ENCODE measurements around the gene CEP89. TPM values are rescaled to one million over a fixed set of nuclear protein-coding genes. Genes with fewer than 3 reads are reported as not detected.
"Not testable (repeated sequence)": the region's sequence is repeated elsewhere in the genome, so short reads cannot be mapped to it uniquely, and the experiment has no call there.

Gene CEP89
- total and polyA plus RNA-seq, 7 donors: 7.0 to 27.1 (median 10.0) TPM

DNA sequence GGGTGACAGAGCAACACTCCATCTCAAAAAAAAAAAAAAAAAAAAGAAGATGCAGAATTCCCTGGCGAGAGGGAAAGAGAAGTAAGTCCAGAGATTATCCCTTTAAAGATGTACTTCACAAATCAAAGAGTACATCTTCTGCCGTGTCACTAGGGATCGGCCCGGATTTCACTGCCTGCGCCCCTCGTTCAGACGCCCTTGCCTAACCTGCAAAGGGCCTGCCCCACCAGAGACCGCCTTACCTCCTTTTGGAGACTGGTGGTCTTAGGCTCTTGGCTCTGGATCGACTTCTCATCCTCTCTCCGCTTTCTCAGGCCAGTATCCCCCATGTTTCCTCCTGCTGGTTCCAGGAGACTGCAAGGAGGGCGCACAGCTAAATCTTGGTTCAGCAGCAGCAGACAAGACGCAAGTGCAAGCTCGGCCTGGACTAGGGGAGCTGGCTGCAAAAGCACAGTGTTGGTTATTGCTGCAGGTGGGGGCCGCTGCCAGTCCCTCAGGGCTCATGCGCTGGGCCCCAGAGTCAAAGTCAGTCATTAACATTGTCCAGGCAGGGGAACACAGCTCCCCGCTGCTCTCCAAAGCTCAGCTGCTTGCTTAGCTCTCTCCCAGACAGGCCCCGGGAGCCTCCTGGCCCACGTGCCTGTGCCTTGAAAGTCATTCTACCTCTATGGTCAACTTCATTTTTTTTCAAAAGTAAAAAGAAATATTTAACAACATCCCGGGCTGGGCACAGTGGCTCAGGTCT, 103.4 kb downstream of the CEP89 start:
- H3K27me3 ChIP-seq (ENCODE audit: insufficient read depth in 3 of 3, low read length in 2 of 3): no peaks in the 10 kb centered on the region
- no peaks in the 10 kb centered on the region for H3K36me3 ChIP-seq (ENCODE audit: insufficient read depth in 1 of 2, low read depth in 1 of 2)
- no peak overlapping the region for H3K4me3 ChIP-seq
- ATAC-seq (no peak), DNase-seq (peak in 1 of 2 donors; percentile 16)
- TF ChIP-seq, protein P1, sequence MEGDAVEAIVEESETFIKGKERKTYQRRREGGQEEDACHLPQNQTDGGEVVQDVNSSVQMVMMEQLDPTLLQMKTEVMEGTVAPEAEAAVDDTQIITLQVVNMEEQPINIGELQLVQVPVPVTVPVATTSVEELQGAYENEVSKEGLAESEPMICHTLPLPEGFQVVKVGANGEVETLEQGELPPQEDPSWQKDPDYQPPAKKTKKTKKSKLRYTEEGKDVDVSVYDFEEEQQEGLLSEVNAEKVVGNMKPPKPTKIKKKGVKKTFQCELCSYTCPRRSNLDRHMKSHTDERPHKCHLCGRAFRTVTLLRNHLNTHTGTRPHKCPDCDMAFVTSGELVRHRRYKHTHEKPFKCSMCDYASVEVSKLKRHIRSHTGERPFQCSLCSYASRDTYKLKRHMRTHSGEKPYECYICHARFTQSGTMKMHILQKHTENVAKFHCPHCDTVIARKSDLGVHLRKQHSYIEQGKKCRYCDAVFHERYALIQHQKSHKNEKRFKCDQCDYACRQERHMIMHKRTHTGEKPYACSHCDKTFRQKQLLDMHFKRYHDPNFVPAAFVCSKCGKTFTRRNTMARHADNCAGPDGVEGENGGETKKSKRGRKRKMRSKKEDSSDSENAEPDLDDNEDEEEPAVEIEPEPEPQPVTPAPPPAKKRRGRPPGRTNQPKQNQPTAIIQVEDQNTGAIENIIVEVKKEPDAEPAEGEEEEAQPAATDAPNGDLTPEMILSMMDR (IDR thresholded peaks at IDR 0.05): no peak
- intact Hi-C loops (cut with DNase I): no loop called here
- H3K27ac ChIP-seq: no peak overlapping the region
- H3K4me1 ChIP-seq: no peaks in the 10 kb centered on the region
- no peaks in the 10 kb centered on the region for H3K9me3 ChIP-seq
- WGBS, 3 donors: 85 to 89% (median 86%) methylated on average over 19 of the region's 19 CpGs

DNA sequence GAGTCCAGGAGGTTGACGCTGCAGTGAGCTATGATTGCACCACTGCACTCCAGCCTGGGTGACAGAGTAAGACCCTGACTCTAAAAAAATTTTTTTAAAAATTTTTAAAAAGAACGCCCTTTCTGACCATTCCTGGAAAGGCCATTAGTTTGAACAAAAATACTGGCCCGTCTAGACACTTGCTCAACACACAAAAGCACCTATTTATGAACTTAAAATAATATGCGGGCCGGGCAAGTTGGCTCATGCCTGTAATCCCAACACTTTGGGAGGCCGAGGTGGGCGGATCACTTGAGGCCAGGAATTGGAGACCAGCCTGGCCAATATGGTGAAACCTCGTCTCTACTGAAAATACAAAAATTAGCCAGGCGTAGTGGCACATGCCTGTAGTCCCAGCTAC, 104.3 kb downstream of the CEP89 start:
- H3K9me3 ChIP-seq; DNase-seq; ATAC-seq; H3K27me3 ChIP-seq (ENCODE audit: insufficient read depth in 3 of 3, low read length in 2 of 3); H3K27ac ChIP-seq; H3K36me3 ChIP-seq (ENCODE audit: insufficient read depth in 1 of 2, low read depth in 1 of 2); H3K4me1 ChIP-seq; H3K4me3 ChIP-seq; intact Hi-C loops (cut with DNase I): not testable (repeated sequence)
- 92 to 94% (median 94%) methylated on average over 9 of the region's 9 CpGs for WGBS, 3 donors

DNA sequence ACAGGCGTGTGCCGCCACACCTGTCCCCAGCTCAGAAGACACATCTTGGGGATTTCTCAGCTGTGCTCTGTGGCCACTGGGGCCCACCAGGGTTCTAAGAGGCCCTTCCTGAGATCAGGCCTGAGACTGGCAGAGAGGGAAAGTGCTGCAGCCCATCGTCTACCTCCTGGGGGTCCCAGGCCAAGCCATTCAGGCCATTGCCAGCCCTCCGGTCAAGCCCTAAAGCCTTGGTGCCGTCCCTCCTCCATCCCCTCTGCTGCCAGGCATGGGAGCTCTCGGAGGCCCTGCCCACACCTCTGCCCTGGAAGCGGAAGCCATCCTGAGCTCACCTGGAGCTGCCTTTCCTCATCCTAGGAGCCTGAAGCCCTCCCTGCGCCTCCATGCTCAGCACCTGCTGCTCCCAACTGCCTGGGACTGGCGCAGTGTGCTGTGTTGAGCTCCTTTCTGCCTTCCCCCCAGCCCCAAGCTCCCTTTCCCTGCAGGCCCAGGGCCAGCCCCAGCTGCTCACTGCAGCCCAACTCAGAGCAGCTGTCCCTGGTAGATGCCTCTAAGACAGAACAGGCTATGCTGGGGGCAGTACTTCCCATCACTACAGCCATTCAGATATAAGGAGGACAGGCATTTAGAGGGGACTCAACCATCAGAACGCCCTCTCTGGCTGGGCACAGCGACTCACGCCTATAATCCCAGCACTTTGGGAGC, 105.0 kb downstream of the CEP89 start:
- no peak overlapping the region for H3K27ac ChIP-seq
- TF ChIP-seq, protein P1 (IDR thresholded peaks at IDR 0.05): no peak
- H3K27me3 ChIP-seq (ENCODE audit: insufficient read depth in 3 of 3, low read length in 2 of 3): no peaks in the 10 kb centered on the region
- H3K4me1 ChIP-seq: no peaks in the 10 kb centered on the region
- H3K9me3 ChIP-seq: no peaks in the 10 kb centered on the region
- DNase-seq (peak in 1 of 2 donors; percentile 28), ATAC-seq (no peak)
- 60 to 78% (median 62%) methylated on average over 11 to 12 of the region's 12 CpGs for WGBS, 3 donors
- H3K4me3 ChIP-seq: no peak overlapping the region
- no peaks in the 10 kb centered on the region for H3K36me3 ChIP-seq (ENCODE audit: insufficient read depth in 1 of 2, low read depth in 1 of 2)
- intact Hi-C loops (cut with DNase I): no loop called here

DNA sequence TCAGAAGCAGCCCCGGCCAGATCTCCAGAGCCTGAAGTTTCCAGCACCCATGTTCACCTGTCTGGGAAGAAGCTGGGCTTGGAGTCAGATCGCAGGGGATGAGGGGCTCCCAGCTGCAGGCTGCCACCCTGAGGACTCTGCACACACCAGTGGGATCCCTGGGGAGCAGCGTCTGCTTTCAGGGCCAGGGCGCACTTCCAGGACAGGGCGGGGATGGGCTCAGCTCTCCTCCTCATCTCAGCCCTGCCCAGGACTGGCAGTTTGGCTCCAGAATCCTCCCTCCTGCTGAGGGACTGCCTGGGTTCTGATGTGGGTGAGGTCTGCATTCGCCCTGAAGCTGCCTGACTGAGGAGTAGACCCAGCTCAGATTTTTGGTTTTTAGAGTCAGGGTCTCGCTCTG, 105.7 kb downstream of the CEP89 start:
- ATAC-seq (no peak), DNase-seq (no peak)
- no peaks in the 10 kb centered on the region for H3K4me1 ChIP-seq
- no peaks in the 10 kb centered on the region for H3K36me3 ChIP-seq (ENCODE audit: insufficient read depth in 1 of 2, low read depth in 1 of 2)
- TF ChIP-seq, protein P1 (IDR thresholded peaks at IDR 0.05): no peak
- 66 to 72% (median 71%) methylated on average over 6 to 7 of the region's 7 CpGs for WGBS, 3 donors
- H3K27ac ChIP-seq: no peak overlapping the region
- intact Hi-C loops (cut with DNase I): no loop called here
- H3K9me3 ChIP-seq: no peaks in the 10 kb centered on the region
- H3K4me3 ChIP-seq: no peak overlapping the region
- H3K27me3 ChIP-seq (ENCODE audit: insufficient read depth in 3 of 3, low read length in 2 of 3): no peaks in the 10 kb centered on the region

DNA sequence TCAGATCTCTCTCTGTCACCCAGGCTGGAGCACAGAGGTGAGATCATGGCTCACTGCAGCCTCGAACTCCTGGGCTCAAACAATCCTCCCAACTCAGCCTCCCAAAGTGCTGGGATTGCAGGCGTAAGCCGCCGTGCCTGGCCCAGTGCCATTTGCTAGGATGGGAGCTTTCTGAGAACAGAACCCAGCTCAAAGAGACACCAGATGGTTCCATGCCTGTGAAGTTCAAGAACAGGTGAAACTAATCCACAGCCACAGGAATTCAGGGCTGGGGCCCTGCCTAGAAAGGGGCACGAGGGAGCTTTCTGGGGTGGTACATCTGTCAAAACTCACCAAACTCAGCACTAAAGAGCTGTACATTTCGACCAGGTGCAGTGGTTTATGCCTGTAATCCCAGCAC, 106.4 kb downstream of the CEP89 start:
- no peaks in the 10 kb centered on the region for H3K36me3 ChIP-seq (ENCODE audit: insufficient read depth in 1 of 2, low read depth in 1 of 2)
- TF ChIP-seq, protein P1 (IDR thresholded peaks at IDR 0.05): no peak
- no peaks in the 10 kb centered on the region for H3K9me3 ChIP-seq
- no peak overlapping the region for H3K27ac ChIP-seq
- intact Hi-C loops (cut with DNase I): no loop called here
- no peak for ATAC-seq
- DNase-seq: no peak
- WGBS, 3 donors: 30 to 51% (median 40%) methylated on average over 6 of the region's 6 CpGs
- H3K4me1 ChIP-seq: no peaks in the 10 kb centered on the region
- H3K4me3 ChIP-seq: no peak overlapping the region
- H3K27me3 ChIP-seq (ENCODE audit: insufficient read depth in 3 of 3, low read length in 2 of 3): no peaks in the 10 kb centered on the region
